GM19193 (cell line): ENCODE data around the gene BSG.

Experiments
- POLR2A ChIP-seq: IDR thresholded peaks from 4 replicates; pipeline ENCODE4 v1.6.1; 2011; ENCODE audit not compliant: insufficient read depth, insufficient read length; ENCODE audit errors: extremely low read depth

BSG gene

DNA sequence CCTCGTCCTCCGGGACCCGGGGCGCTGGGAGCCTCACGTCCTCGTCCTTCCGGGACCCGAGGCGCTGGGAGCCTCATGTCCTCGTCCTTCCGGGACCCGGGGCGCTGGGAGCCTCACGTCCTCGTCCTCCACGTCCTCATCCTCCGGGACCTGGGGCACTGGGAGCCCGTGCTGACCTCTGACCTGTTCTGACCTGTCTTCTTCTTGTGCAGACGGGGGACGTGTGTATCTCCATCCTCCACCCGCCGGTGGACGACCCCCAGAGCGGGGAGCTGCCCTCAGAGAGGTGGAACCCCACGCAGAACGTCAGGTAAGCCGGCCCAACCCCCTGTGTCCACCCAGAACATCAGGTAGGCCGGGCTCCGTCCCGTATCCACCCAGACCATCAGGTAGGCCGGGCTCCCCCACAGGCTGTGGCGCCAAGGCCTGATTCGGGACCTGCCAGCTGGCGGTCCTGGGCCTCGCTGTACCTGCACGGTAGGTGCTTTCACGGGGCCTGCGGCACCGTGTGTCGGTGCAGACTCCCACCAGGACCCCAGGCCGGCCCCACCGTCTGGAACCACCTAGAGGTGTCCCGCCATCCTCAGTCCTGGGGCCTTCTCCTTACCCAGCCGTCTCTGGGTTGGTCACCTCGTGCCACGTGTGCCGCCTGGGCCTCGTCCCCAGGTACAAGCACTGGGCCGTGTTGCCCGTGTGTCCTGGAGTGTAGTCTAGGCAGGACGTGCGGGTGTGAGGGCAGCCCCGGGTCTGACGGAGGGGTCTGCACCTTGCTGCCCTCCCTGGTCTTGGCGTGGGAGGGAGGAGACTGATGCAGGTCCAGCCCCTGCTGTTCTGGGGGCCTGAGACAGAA lies 36.1 kb upstream of the BSG start:
- TF ChIP-seq POLR2A: no peak

DNA sequence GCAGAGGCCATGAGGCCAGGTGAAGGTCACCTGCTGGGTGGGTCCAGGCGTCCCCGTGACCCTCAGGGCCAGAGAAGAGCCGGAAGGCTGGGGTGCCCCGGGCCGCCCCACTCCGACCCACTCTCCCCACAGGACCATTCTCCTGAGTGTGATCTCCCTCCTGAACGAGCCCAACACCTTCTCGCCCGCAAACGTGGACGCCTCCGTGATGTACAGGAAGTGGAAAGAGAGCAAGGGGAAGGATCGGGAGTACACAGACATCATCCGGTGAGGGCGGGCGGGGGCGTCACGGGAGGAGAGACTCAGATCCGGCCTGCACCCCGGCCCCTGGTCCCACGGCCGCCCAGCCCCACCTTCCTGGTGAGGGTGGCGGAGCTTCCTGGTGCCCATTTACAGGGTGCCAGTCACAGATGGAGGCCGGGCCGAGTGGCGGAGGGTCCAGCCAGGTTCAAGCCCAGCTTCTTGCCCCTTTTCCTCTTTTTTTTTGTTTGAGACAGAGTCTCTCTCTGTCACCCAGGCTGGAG lies 35.5 kb upstream of the BSG start:
- no peak for TF ChIP-seq POLR2A

DNA sequence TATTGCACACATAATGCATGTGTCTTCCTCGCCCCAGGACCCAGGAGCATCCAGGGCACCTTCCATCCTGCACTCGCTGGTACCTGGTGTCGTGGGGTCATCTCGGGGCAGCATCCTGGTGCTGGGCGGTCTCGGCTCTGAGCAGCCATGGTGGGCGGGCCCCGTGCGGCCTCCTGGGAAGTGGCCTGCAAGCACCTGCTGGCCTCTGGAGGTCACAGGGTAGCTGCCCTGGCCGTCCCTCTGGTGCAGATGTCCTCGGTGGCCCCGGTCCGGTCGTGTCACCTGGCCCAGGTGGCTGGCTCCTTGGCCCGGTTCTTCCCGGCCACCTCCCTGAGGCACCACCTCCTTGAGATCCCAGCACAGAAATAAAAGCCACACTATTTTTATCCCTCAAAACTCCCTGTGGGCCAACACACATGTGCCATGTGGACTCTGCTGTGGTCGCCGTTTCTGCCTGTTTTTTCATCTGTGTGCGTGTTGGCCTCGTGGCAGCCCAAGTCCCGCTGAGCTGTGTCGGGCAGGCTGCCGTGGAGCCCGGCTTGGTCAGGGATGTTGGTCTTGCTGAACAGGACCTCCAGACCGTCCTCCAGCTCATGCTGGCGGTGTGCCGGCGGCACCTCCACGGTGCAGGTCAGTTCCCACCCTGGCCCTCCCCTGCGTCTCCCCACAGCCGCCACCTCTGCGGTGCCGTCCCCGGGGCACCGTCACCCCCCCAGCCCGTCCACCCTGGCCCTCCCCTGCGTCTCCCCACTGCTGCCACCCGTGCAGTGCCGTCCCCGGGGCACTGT lies 33.6 kb upstream of the BSG start:
- TF ChIP-seq POLR2A: no peak

DNA sequence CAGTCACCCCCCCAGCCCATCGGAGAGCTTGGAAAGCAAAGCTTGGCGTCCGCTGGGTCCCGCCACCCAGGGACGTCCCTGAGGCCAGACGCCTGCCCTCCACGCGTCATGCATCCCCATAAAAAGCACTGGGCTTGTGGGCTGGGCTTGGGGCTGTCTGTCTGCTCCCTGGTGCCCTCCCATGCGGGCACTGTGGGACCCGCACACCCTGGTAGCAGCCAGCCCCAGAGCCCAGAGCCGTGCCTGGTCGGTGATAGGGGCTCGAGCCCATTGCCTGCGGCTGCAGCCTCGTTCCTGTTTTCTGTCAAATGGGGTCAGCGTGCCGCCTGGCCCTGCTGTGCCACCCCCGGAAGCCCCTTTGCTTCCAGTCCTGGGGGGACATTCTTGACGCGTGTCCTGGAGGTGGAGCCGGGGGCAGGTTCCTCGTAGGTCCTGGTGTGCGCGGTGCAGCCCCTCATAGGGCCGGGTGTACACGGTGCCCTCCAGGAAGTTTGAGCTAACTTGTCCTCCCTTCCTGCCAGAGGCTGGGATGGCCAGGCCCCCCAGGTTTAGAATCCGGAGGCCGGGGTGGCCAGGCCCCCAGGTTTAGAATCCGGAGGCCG lies 32.9 kb upstream of the BSG start:
- no peak for TF ChIP-seq POLR2A

DNA sequence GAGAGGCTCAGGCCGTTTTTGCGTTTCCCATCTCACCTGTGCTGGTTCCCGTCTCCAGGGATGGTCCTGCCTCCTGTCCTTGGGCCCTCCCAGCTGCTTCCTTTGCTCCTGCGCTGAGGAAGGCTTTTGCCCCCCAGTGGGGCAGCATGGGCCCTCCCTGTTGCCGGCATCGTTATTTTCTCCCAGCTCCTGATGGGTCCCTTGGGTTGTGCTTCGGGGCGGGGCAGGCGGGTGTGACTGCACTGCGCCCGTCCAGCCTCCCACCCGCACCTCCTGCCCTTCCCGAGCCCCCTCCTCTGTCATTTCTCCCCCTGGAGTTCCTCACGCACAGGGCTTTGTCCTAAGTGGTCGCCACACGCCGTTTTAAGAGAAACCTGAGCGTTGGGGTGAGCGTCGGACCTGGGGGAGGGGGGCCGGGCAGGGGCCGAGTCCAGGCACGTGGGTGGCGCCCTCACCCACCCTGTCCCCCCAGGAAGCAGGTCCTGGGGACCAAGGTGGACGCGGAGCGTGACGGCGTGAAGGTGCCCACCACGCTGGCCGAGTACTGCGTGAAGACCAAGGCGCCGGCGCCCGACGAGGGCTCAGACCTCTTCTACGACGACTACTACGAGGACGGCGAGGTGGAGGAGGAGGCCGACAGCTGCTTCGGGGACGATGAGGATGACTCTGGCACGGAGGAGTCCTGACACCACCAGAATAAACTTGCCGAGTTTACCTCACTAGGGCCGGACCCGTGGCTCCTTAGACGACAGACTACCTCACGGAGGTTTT lies 31.3 kb upstream of the BSG start:
- TF ChIP-seq POLR2A: no peak

DNA sequence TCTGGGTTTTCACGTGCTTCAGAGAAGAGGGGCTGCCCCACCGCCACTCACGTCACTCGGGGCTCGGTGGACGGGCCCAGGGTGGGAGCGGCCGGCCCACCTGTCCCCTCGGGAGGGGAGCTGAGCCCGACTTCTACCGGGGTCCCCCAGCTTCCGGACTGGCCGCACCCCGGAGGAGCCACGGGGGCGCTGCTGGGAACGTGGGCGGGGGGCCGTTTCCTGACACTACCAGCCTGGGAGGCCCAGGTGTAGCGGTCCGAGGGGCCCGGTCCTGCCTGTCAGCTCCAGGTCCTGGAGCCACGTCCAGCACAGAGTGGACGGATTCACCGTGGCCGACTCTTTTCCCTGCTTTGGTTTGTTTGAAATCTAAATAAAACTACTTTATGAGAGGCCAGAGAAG lies 30.7 kb upstream of the BSG start:
- TF ChIP-seq POLR2A: no peak

GRCh38 chr19:542173-542866 lies 30.1 kb upstream of the BSG start:
- TF ChIP-seq POLR2A: no peak

DNA sequence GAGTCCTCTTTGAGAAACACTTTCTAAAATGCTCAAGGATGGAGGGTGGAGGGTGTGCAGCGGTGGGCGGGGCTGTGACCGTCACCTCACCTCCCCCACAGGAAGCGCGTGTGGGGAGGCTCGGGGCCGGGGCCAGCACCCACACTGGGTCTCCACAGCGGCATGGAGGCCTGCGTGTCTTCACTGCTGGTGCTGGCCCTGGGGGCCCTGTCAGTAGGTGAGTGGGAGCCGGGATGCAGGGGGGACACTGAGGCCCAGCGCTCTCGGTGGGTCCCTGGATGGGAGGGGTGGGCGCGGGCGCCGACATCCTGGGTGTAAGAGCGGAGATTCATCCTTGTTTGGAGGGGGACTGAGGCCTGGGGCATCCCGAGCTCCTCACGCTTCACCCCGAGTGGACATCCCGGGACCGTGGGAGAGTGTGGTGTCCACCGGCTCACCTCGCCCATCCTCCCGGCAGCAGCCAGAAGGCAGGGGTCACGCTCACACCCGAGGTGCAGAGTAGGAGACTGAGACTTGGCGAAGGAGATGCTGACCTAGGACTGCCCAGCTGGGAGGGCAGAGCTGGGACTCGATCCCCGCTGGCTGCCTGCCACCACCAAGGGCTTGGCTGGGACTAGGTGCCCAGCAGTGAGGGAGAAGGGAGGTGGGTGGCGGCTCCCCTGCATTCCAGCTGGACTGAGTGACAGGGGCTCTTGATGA lies 28.3 kb upstream of the BSG start, which contains the start of gene GZMM:
Gene GZMM, plus strand, starts transcription at position 144 of the 699 bp plus-strand sequence. Its CDS starts 19 bp downstream, at position 163.
- no peak for TF ChIP-seq POLR2A

DNA sequence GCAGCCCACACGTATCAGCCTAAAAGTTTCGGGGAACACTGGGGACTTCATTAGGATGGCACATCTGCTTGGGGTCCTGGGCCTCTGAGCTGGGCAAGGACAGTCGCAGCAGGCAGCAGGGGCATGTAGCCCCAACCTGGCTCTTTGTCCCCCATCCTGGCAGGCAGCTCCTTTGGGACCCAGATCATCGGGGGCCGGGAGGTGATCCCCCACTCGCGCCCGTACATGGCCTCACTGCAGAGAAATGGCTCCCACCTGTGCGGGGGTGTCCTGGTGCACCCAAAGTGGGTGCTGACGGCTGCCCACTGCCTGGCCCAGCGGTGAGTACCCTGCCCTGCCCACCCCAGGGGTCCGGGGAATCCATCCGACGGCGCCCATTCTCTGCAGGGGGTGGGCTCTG lies 25.3 kb upstream of the BSG start:
- no peak for TF ChIP-seq POLR2A

- no peak for TF ChIP-seq POLR2A
These were observed 24.3 kb upstream of the BSG start for GRCh38 chr19:547836-548720.

DNA sequence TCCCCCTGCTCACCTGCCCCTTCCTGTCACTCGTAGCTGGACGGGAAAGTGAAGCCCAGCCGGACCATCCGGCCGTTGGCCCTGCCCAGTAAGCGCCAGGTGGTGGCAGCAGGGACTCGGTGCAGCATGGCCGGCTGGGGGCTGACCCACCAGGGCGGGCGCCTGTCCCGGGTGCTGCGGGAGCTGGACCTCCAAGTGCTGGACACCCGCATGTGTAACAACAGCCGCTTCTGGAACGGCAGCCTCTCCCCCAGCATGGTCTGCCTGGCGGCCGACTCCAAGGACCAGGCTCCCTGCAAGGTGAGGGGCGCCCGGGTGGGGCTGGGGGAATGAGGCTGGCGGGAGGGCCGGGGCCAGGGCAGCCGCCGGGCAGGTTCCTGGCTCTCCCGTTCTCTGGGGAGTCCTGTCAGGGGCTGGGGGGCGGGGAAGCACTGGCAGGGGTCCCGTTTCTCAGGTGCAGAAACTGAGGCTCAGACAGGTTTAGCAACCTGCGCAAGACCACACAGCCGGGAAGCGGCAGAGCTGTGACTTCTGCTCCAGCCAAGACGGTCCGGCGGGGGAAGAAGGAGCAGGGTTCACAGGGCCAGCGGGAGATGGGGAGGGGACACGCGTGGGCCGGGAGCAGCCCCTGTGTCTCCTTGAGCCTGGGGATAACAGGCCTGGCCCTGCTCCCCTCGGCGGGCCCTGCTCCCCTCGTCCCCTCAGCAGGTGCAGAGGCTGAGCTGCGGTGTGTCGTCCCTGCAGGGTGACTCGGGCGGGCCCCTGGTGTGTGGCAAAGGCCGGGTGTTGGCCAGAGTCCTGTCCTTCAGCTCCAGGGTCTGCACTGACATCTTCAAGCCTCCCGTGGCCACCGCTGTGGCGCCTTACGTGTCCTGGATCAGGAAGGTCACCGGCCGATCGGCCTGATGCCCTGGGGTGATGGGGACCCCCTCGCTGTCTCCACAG lies 23.2 kb upstream of the BSG start:
- no peak for TF ChIP-seq POLR2A
